KMS-11 (cell line): Measurements from ENCODE around the gene TAB2.

Experiments used
- H2AFZ ChIP-seq: fragments of 200-600 bp; sonication (generic); 2 replicates; pipeline ENCODE4 v1.6.1; 2016; ENCODE audit warnings: antibody characterized with exemption, mixed run types, low read depth
- H3K27ac ChIP-seq: fragments of 200-600 bp; sonication (generic); 2 replicates; pipeline ENCODE4 v1.6.1; 2016; ENCODE audit warnings: mild to moderate bottlenecking, mixed run types
- H3K27me3 ChIP-seq: fragments of 200-600 bp; sonication (generic); 2 replicates; pipeline ENCODE4 v1.6.1; 2017; ENCODE audit warnings: mild to moderate bottlenecking, low read depth, mixed run types, moderate library complexity; ENCODE audit not compliant: insufficient read depth
- H3K36me3 ChIP-seq: fragments of 200-600 bp; sonication (generic); 2 replicates; pipeline ENCODE4 v1.6.1; 2017; ENCODE audit warnings: mild to moderate bottlenecking, mixed run types; ENCODE audit not compliant: insufficient read depth
- H3K4me1 ChIP-seq: fragments of 200-600 bp; sonication (generic); 2 replicates; pipeline ENCODE4 v1.6.1; 2016; ENCODE audit warnings: mild to moderate bottlenecking, low read depth, mixed run types; ENCODE audit not compliant: poor library complexity, severe bottlenecking
- H3K4me2 ChIP-seq: fragments of 200-600 bp; sonication (generic); 2 replicates; pipeline ENCODE4 v1.7.0; 2016; ENCODE audit warnings: mild to moderate bottlenecking, mixed run types
- H3K4me3 ChIP-seq: fragments of 200-600 bp; sonication (generic); IDR thresholded peaks from 2 replicates; pipeline ENCODE4 v1.6.1; 2017; ENCODE audit warnings: low read depth, low read length, mixed read lengths; ENCODE audit not compliant: insufficient read depth
- H3K79me2 ChIP-seq: fragments of 200-600 bp; sonication (generic); 2 replicates; pipeline ENCODE4 v1.6.1; 2016; ENCODE audit warnings: low read depth, mixed run types; ENCODE audit not compliant: insufficient read depth
- H3K9ac ChIP-seq: fragments of 200-600 bp; sonication (generic); 2 replicates; pipeline ENCODE4 v1.6.1; 2016; ENCODE audit warnings: mild to moderate bottlenecking, mixed run types
- H4K20me1 ChIP-seq: fragments of 200-600 bp; sonication (generic); 2 replicates; pipeline ENCODE4 v1.6.1; 2016; ENCODE audit warnings: mild to moderate bottlenecking, mixed run types; ENCODE audit not compliant: insufficient read depth
- CTCF ChIP-seq: fragments of 200-600 bp; sonication (generic); conservative IDR thresholded peaks from 2 replicates; pipeline ENCODE4 v1.6.1; 2017; ENCODE audit warnings: low read depth, mild to moderate bottlenecking, antibody characterized with exemption, low read length, moderate library complexity, mixed read lengths

Gene TAB2

GRCh38 chr6:149278997-149279396 lies 38.5 kb upstream of the TAB2 start:
- Histone ChIP-seq H3K9ac (no peak overlapping the region), H4K20me1 (no peaks in the 10 kb centered on the region), H3K4me3 (no peak overlapping the region), H3K4me1 (no peaks in the 10 kb centered on the region), H2AFZ (no peak overlapping the region), H3K27ac (no peak overlapping the region), H3K27me3 (no peaks in the 10 kb centered on the region), H3K36me3 (no peaks in the 10 kb centered on the region), H3K79me2 (no peaks in the 10 kb centered on the region), H3K4me2 (no peak overlapping the region)
- TF ChIP-seq CTCF: no peak

- Histone ChIP-seq H3K79me2 (no peaks in the 10 kb centered on the region), H3K27ac (no peak overlapping the region), H3K4me2 (no peak overlapping the region), H3K27me3 (no peaks in the 10 kb centered on the region), H3K4me3 (no peak overlapping the region), H3K4me1 (no peaks in the 10 kb centered on the region), H3K36me3 (no peaks in the 10 kb centered on the region), H2AFZ (no peak overlapping the region), H4K20me1 (no peaks in the 10 kb centered on the region), H3K9ac (no peak overlapping the region)
- no peak for TF ChIP-seq CTCF
Observed at GRCh38 chr6:149284904-149285303, 32.6 kb upstream of the TAB2 start.

GRCh38 chr6:149285626-149286025 lies 31.9 kb upstream of the TAB2 start:
- no peak overlapping the region for H3K9ac ChIP-seq
- no peak overlapping the region for H3K4me2 ChIP-seq
- H3K27ac ChIP-seq: no peak overlapping the region
- no peak overlapping the region for H3K4me3 ChIP-seq
- no peaks in the 10 kb centered on the region for H3K4me1 ChIP-seq
- no peaks in the 10 kb centered on the region for H3K79me2 ChIP-seq
- no peaks in the 10 kb centered on the region for H3K27me3 ChIP-seq
- no peak overlapping the region for H2AFZ ChIP-seq
- no peaks in the 10 kb centered on the region for H3K36me3 ChIP-seq
- H4K20me1 ChIP-seq: no peaks in the 10 kb centered on the region
- TF ChIP-seq CTCF: no peak

- H3K27me3 ChIP-seq: no peaks in the 10 kb centered on the region
- H3K4me2 ChIP-seq: no peak overlapping the region
- H3K36me3 ChIP-seq: no peaks in the 10 kb centered on the region
- H3K27ac ChIP-seq: no peak overlapping the region
- H2AFZ ChIP-seq: no peak overlapping the region
- H4K20me1 ChIP-seq: no peaks in the 10 kb centered on the region
- no peaks in the 10 kb centered on the region for H3K79me2 ChIP-seq
- no peak overlapping the region for H3K9ac ChIP-seq
- H3K4me3 ChIP-seq: no peak overlapping the region
- no peaks in the 10 kb centered on the region for H3K4me1 ChIP-seq
- no peak for TF ChIP-seq CTCF
Observed at GRCh38 chr6:149286905-149287304, 30.6 kb upstream of the TAB2 start.
